HCT116 (cell line): Measurements from ENCODE around the gene LHPP. TPM values are rescaled to one million over a fixed set of nuclear protein-coding genes. Genes with fewer than 3 reads are reported as not detected.

Source experiments
- ATAC-seq: fragments of 200-7000 bp; cut with Tn5 transposase; 2 replicates; pipeline ENCODE4 v1.9.1; 2020; ENCODE audit warnings: mild to moderate bottlenecking, moderate library complexity
- BruUV-seq: library from RNA; stranded (reverse); fragments of 400-500 nt; replicated peaks from 2 replicates; lab custom pipeline; 2021; lab: Mats Ljungman, UMichigan
- CTCF ChIA-PET: fragments of 300-600 bp; sonication (Branson Sonifier 250); formaldehyde crosslinking; loops from one replicate; lab custom pipeline; 2021; ENCODE audit warnings: antibody characterized with exemption; lab: Charles Lee
- POLR2A ChIA-PET: fragments of 300-600, 350-600 bp; sonication (Branson Sonifier 250); formaldehyde crosslinking; loops from one replicate; lab custom pipeline; 2021; ENCODE audit warnings: antibody characterized with exemption; lab: Charles Lee
- RAD21 ChIA-PET, 2 experiments: fragments of 300-600 bp; sonication (Branson Sonifier 250); formaldehyde crosslinking; loops; one replicate each; lab custom pipeline; 2023; ENCODE audit warnings: low total read pairs in 2 of 2; ENCODE audit not compliant: uncharacterized antibody in 2 of 2, unreplicated experiment in 2 of 2, low non-redundant PET in 1 of 2; lab: Charles Lee
- DNase-seq: peaks from one replicate; pipeline ENCODE4 v3.0.0-alpha.2; 2010; ENCODE audit warnings: low read depth, low spot score
- H2AFZ ChIP-seq: fragments of 200-600 bp; shearing (Covaris generic), sonication (generic); 2 replicates; pipeline ENCODE4 v1.6.1; 2017; ENCODE audit warnings: low read depth, mixed run types, mixed read lengths, antibody characterized with exemption, low read length; ENCODE audit not compliant: poor library complexity, severe bottlenecking
- H3K27ac ChIP-seq: 2 replicates; pipeline ENCODE4 v1.5.1; 2012; ENCODE audit warnings: low read depth, low read length
- H3K27me3 ChIP-seq: fragments of 200-600 bp; sonication (generic); 2 replicates; pipeline ENCODE4 v1.6.1; 2016; ENCODE audit warnings: mixed run types, low read length, mixed read lengths; ENCODE audit not compliant: insufficient read depth
- H3K36me3 ChIP-seq, 2 experiments: fragments of 200-500 bp in 1 of 2; fragments of 200-600 bp in 1 of 2; sonication (Bioruptor generic) in 1 of 2; sonication (generic) in 1 of 2; 2 replicates each; pipeline versions ENCODE4 v1.5.1 to v1.6.1; 2014 to 2016; ENCODE audit warnings: low read length in 2 of 2, inconsistent platforms in 1 of 2, mixed read lengths in 1 of 2, mixed run types in 1 of 2; ENCODE audit not compliant: insufficient read depth in 2 of 2, control insufficient read depth in 1 of 2
- H3K4me1 ChIP-seq, 2 experiments: fragments of 200-600 bp in 1 of 2; sonication (generic) in 1 of 2; 2 replicates each; pipeline versions ENCODE4 v1.5.1 to v1.6.1; 2012 to 2017; ENCODE audit warnings: low read length in 2 of 2, inconsistent platforms in 1 of 2, mild to moderate bottlenecking in 1 of 2, mixed read lengths in 1 of 2, mixed run types in 1 of 2, moderate library complexity in 1 of 2; ENCODE audit not compliant: insufficient read depth in 2 of 2, control insufficient read depth in 1 of 2
- H3K4me2 ChIP-seq: fragments of 200-600 bp; sonication (generic); 2 replicates; pipeline ENCODE4 v1.6.1; 2017; ENCODE audit warnings: mixed run types, low read length, mixed read lengths
- H3K4me3 ChIP-seq, 2 experiments: fragments of 200-600 bp in 1 of 2; sonication (generic) in 1 of 2; replicated peaks in 1 of 2; 2 replicates each; pipeline ENCODE4 v1.5.1; 2011 to 2016; ENCODE audit warnings: low read length in 2 of 2, control low read depth in 1 of 2, low read depth in 1 of 2, mild to moderate bottlenecking in 1 of 2, mixed read lengths in 1 of 2, mixed run types in 1 of 2
- H3K79me2 ChIP-seq: fragments of 200-600 bp; sonication (generic); 2 replicates; pipeline ENCODE4 v1.6.1; 2017; ENCODE audit warnings: mild to moderate bottlenecking, mixed run types, low read length, moderate library complexity, mixed read lengths; ENCODE audit not compliant: insufficient read depth
- H3K9ac ChIP-seq: fragments of 200-600 bp; sonication (generic); 2 replicates; pipeline ENCODE4 v1.6.1; 2016; ENCODE audit warnings: low read length, mixed read lengths
- H3K9me2 ChIP-seq: fragments of 200-600 bp; sonication (generic), shearing (Covaris generic); 2 replicates; pipeline ENCODE4 v1.6.1; 2017; ENCODE audit warnings: mixed run types, mild to moderate bottlenecking, moderate library complexity; ENCODE audit not compliant: insufficient read depth
- H3K9me3 ChIP-seq, 2 experiments: fragments of 200-500 bp in 1 of 2; fragments of 200-600 bp in 1 of 2; sonication (Bioruptor generic) in 1 of 2; sonication (generic) in 1 of 2; 2 replicates each; pipeline ENCODE4 v1.6.1; 2014 to 2017; ENCODE audit warnings: low read length in 2 of 2, mixed read lengths in 2 of 2, inconsistent platforms in 1 of 2, low read depth in 1 of 2, mild to moderate bottlenecking in 1 of 2, mixed run types in 1 of 2, moderate library complexity in 1 of 2; ENCODE audit not compliant: control insufficient read depth in 1 of 2, insufficient read depth in 1 of 2
- H4K20me1 ChIP-seq: fragments of 200-600 bp; sonication (generic), shearing (Covaris generic); 2 replicates; pipeline ENCODE4 v1.6.1; 2017; ENCODE audit warnings: mixed run types, mild to moderate bottlenecking, moderate library complexity; ENCODE audit not compliant: insufficient read depth
- CBX3 ChIP-seq: IDR thresholded peaks from 2 replicates; pipeline ENCODE4 v1.6.1; 2012; ENCODE audit warnings: low read depth
- EGR1 ChIP-seq: IDR thresholded peaks from 2 replicates; pipeline ENCODE4 v1.6.1; 2012; ENCODE audit warnings: low read depth
- ELF1 ChIP-seq: IDR thresholded peaks from 2 replicates; pipeline ENCODE4 v1.6.1; 2012; ENCODE audit warnings: low read depth, borderline replicate concordance
- EZH2 ChIP-seq: fragments of 200-600 bp; sonication (generic); IDR thresholded peaks from 2 replicates; pipeline ENCODE4 v1.6.1; 2017; ENCODE audit warnings: antibody characterized with exemption, mixed run types
- FOSL1 ChIP-seq: IDR thresholded peaks from 2 replicates; pipeline ENCODE4 v1.6.1; 2012; ENCODE audit warnings: low read depth
- POLR2AphosphoS5 ChIP-seq: IDR thresholded peaks from 2 replicates; pipeline ENCODE4 v1.6.1; 2011; ENCODE audit warnings: mild to moderate bottlenecking, low read depth, low read length, moderate library complexity
- RAD21 ChIP-seq: IDR thresholded peaks from 2 replicates; pipeline ENCODE4 v1.6.1; 2012; ENCODE audit warnings: low read depth, mild to moderate bottlenecking
- SP1 ChIP-seq: IDR thresholded peaks from 2 replicates; pipeline ENCODE4 v1.6.1; 2012; ENCODE audit warnings: low read depth
- TCF7L2 ChIP-seq: IDR thresholded peaks from 2 replicates; pipeline ENCODE4 v1.7.0; 2011; ENCODE audit warnings: borderline replicate concordance, inconsistent platforms; ENCODE audit not compliant: insufficient read depth, insufficient read length; ENCODE audit errors: extremely low read depth
- ZBTB33 ChIP-seq: IDR thresholded peaks from 2 replicates; pipeline ENCODE4 v1.6.1; 2011; ENCODE audit warnings: mild to moderate bottlenecking, low read length, moderate library complexity; ENCODE audit not compliant: insufficient replicate concordance; ENCODE audit errors: extremely low read depth
- intact Hi-C: fragments of 100-400 bp; cut with micrococcal nuclease; formaldehyde crosslinking; loops from 2 replicates; pipeline ENCODE4 v1.10.0; 2022
- total RNA-seq: library from RNA; stranded (reverse); gene quantifications from one replicate; pipeline ENCODE4 v1.2.1, GENCODE V29; 2021; ENCODE audit not compliant: unreplicated experiment
- TF ChIP-seq, protein P1 (sequence below), 3 experiments: fragments of 200-600 bp in 1 of 3; sonication (generic) in 1 of 3; IDR thresholded peaks in 2 of 3; conservative IDR thresholded peaks in 1 of 3; 2 replicates each; pipeline ENCODE4 v1.5.1; 2012 to 2017; ENCODE audit warnings: low read depth in 2 of 3, low read length in 2 of 3, antibody characterized with exemption in 1 of 3, borderline replicate concordance in 1 of 3, control low read depth in 1 of 3, mild to moderate bottlenecking in 1 of 3, mixed read lengths in 1 of 3, mixed run types in 1 of 3, moderate library complexity in 1 of 3; ENCODE audit not compliant: insufficient read depth in 1 of 3
- TF ChIP-seq, protein P2 (sequence below): IDR thresholded peaks from 2 replicates; pipeline ENCODE4 v1.6.1; 2012

LHPP gene
- total RNA-seq, 1 experiment from 2014 or later: 45.8 TPM

GRCh38 chr10:124599588-124600050 is 138.0 kb downstream of the LHPP start:
- ChIA-PET POLR2A (no interaction called here), CTCF (no interaction called here), RAD21 (no interaction called here)
- Histone ChIP-seq H3K36me3 (no peaks in the 10 kb centered on the region), H3K4me3 (no peak overlapping the region), H4K20me1 (no peaks in the 10 kb centered on the region), H3K4me1 (peaks cover 8 to 10% of the 10 kb centered on the region in 2 experiments; a peak in 2 of 4 replicates), H3K4me2 (no peak overlapping the region), H3K9me2 (no peaks in the 10 kb centered on the region), H3K9ac (no peak overlapping the region), H2AFZ (no peak overlapping the region), H3K27me3 (no peaks in the 10 kb centered on the region), H3K27ac (no peak overlapping the region), H3K9me3 (no peaks in the 10 kb centered on the region), H3K79me2 (no peaks in the 10 kb centered on the region)
- ATAC-seq (no peak), DNase-seq (no peak)
- BruUV-seq: no TSS peak
- intact Hi-C loops: no loop called here
- TF ChIP-seq CBX3 (no peak), RAD21 (no peak), TCF7L2 (no peak), FOSL1 (no peak), ZBTB33 (no peak), ELF1 (no peak), EGR1 (no peak), POLR2AphosphoS5 (no peak), EZH2 (no peak), SP1 (no peak)
- TF ChIP-seq, protein P1, sequence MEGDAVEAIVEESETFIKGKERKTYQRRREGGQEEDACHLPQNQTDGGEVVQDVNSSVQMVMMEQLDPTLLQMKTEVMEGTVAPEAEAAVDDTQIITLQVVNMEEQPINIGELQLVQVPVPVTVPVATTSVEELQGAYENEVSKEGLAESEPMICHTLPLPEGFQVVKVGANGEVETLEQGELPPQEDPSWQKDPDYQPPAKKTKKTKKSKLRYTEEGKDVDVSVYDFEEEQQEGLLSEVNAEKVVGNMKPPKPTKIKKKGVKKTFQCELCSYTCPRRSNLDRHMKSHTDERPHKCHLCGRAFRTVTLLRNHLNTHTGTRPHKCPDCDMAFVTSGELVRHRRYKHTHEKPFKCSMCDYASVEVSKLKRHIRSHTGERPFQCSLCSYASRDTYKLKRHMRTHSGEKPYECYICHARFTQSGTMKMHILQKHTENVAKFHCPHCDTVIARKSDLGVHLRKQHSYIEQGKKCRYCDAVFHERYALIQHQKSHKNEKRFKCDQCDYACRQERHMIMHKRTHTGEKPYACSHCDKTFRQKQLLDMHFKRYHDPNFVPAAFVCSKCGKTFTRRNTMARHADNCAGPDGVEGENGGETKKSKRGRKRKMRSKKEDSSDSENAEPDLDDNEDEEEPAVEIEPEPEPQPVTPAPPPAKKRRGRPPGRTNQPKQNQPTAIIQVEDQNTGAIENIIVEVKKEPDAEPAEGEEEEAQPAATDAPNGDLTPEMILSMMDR (IDR thresholded peaks at IDR 0.05 in 2 of 3, conservative IDR thresholded peaks at IDR 0.05 in 1 of 3; ENCODE audit: borderline replicate concordance in 1 of 3, insufficient read depth in 1 of 3, low read depth in 2 of 3, low read length in 2 of 3): no peak
- TF ChIP-seq, protein P2, sequence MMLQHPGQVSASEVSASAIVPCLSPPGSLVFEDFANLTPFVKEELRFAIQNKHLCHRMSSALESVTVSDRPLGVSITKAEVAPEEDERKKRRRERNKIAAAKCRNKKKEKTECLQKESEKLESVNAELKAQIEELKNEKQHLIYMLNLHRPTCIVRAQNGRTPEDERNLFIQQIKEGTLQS: no peak
